B cell (primary cell): ENCODE data around the gene GDPD4. TPM values are rescaled to one million over a fixed set of nuclear protein-coding genes. Genes with fewer than 3 reads are reported as not detected.

Experiments used
- ATAC-seq: fragments of 200-7000 bp; cut with Tn5 transposase; one replicate; pipeline ENCODE4 v1.10.0; 2021; ENCODE audit warnings: low read depth, mild to moderate bottlenecking, moderate number of reproducible peaks, moderate library complexity
- CTCF ChIA-PET: fragments of 350-600 bp; sonication (Branson Sonifier 250); formaldehyde crosslinking; loops from one replicate; lab custom pipeline; 2021; ENCODE audit warnings: antibody characterized with exemption, inconsistent platforms; lab: Charles Lee
- POLR2A ChIA-PET: fragments of 350-600 bp; sonication (Branson Sonifier 250); formaldehyde crosslinking; loops from one replicate; lab custom pipeline; 2021; ENCODE audit warnings: antibody characterized with exemption; lab: Charles Lee
- DNase-seq: peaks from one replicate; pipeline ENCODE4 v3.0.0; 2013
- H2AFZ ChIP-seq: 2 replicates; pipeline ENCODE4 v1.6.1; 2012; ENCODE audit warnings: mild to moderate bottlenecking, low read depth, low read length; ENCODE audit not compliant: insufficient read depth, poor library complexity, severe bottlenecking
- H3K27ac ChIP-seq, 2 donors: 1 replicate in 1 of 2; 2 replicates in 1 of 2; pipeline ENCODE4 v1.5.1; 2012 to 2013; ENCODE audit warnings: low read length in 2 of 2, mild to moderate bottlenecking in 2 of 2, moderate library complexity in 1 of 2
- H3K27me3 ChIP-seq, 4 experiments: fragments of 200-600 bp in 1 of 4; sonication (generic) in 1 of 4; replicated peaks in 1 of 4; 1 replicate in 2 of 4; 2 replicates in 2 of 4; pipeline versions ENCODE4 v1.6.1 to v1.7.0; 2013 to 2016; ENCODE audit warnings: low read length in 3 of 4, mild to moderate bottlenecking in 2 of 4, mixed read lengths in 1 of 4, moderate library complexity in 1 of 4; ENCODE audit not compliant: insufficient read depth in 4 of 4, control insufficient read depth in 3 of 4; ENCODE audit errors: control extremely low read depth in 1 of 4
- H3K36me3 ChIP-seq, 2 experiments: replicated peaks in 1 of 2; 1 replicate in 1 of 2; 2 replicates in 1 of 2; pipeline versions ENCODE4 v1.6.1 to v1.7.1; 2013; ENCODE audit warnings: low read length in 1 of 2; ENCODE audit not compliant: insufficient read depth in 2 of 2, control insufficient read depth in 1 of 2; ENCODE audit errors: control extremely low read depth in 1 of 2, extremely low read depth in 1 of 2
- H3K4me1 ChIP-seq, 2 donors: fragments of 200-600 bp in 1 of 2; sonication (generic) in 1 of 2; 1 replicate in 1 of 2; 2 replicates in 1 of 2; pipeline versions ENCODE4 v1.5.1 to v1.6.1; 2013 to 2017; ENCODE audit warnings: low read length in 2 of 2; ENCODE audit not compliant: control insufficient read depth in 2 of 2, insufficient read depth in 2 of 2
- H3K4me2 ChIP-seq: replicated peaks from 2 replicates; pipeline ENCODE3; 2012; ENCODE audit warnings: mild to moderate bottlenecking, low read depth, low read length; ENCODE audit not compliant: poor library complexity, severe bottlenecking
- H3K4me3 ChIP-seq, 5 experiments: fragments of 200-600 bp in 1 of 5; sonication (generic) in 1 of 5; 1 replicate in 3 of 5; 2 replicates in 2 of 5; pipeline versions ENCODE4 v1.5.1 to v1.7.0; 2011 to 2016; ENCODE audit warnings: low read length in 4 of 5, mild to moderate bottlenecking in 4 of 5, low read depth in 2 of 5, control low read depth in 1 of 5, moderate library complexity in 1 of 5; ENCODE audit not compliant: insufficient read depth in 1 of 5; ENCODE audit errors: control extremely low read depth in 1 of 5, extremely low read depth in 1 of 5
- H3K79me2 ChIP-seq: fragments of 200-600 bp; sonication (generic); one replicate; pipeline ENCODE4 v1.6.0; 2016; ENCODE audit warnings: low read length; ENCODE audit not compliant: control insufficient read depth, insufficient read depth
- H3K9ac ChIP-seq: fragments of 200-600 bp; sonication (generic); 2 replicates; pipeline ENCODE4 v1.6.1; 2017; ENCODE audit warnings: mild to moderate bottlenecking, low read length, moderate library complexity
- H3K9me3 ChIP-seq, 3 donors: one replicate each; pipeline versions ENCODE4 v1.6.1 to v1.7.1; 2013; ENCODE audit warnings: low read length in 2 of 3; ENCODE audit not compliant: control insufficient read depth in 2 of 3, insufficient read depth in 1 of 3; ENCODE audit errors: control extremely low read depth in 1 of 3
- H4K20me1 ChIP-seq: 2 replicates; pipeline ENCODE4 v1.6.0; 2012; ENCODE audit warnings: mild to moderate bottlenecking, low read length; ENCODE audit not compliant: insufficient read depth, control insufficient read depth, poor library complexity, severe bottlenecking
- H3K27ac Mint-ChIP-seq: one replicate; pipeline ENCODE4 v1.8.0; 2021; ENCODE audit warnings: mixed read lengths
- H3K27me3 Mint-ChIP-seq: one replicate; pipeline ENCODE4 v1.8.0; 2021; ENCODE audit warnings: mixed read lengths
- H3K4me1 Mint-ChIP-seq: one replicate; pipeline ENCODE4 v1.8.0; 2021; ENCODE audit warnings: mixed read lengths
- H3K4me3 Mint-ChIP-seq: one replicate; pipeline ENCODE4 v1.8.0; 2021; ENCODE audit warnings: mixed read lengths
- H3K9me3 Mint-ChIP-seq: one replicate; pipeline ENCODE4 v1.8.0; 2022; ENCODE audit warnings: mixed read lengths; ENCODE audit not compliant: insufficient read depth
- CTCF ChIP-seq: fragments of 200-600 bp; IDR thresholded peaks from one replicate; pipeline ENCODE4 v1.8.0; 2022; ENCODE audit warnings: antibody characterized with exemption, mild to moderate bottlenecking
- EZH2 ChIP-seq: IDR thresholded peaks from 2 replicates; pipeline ENCODE4 v1.6.1; 2012; ENCODE audit warnings: borderline replicate concordance, low read depth, mild to moderate bottlenecking, moderate library complexity, low read length; ENCODE audit not compliant: insufficient read depth, poor library complexity, severe bottlenecking
- WGBS: methylation state at CpG from one replicate; pipeline ENCODE4 v1.1.5; 2013; ENCODE audit warnings: missing lambda C conversion rate; ENCODE audit not compliant: insufficient coverage; 5-methylcytosine and 5-hydroxymethylcytosine counted together
- intact Hi-C: fragments of 100-400 bp; cut with micrococcal nuclease; formaldehyde crosslinking; loops from one replicate; pipeline ENCODE4 v1.10.0; 2022
- polyA plus RNA-seq: library from polyadenylated mRNA; depleted of rRNA; stranded (reverse); fragments of >200 nt; gene quantifications from 2 replicates; pipeline ENCODE4 v1.2.3, GENCODE V29; 2012
- total RNA-seq, 2 donors: library from RNA; stranded (reverse); fragments of 120-200 nt in 1 of 2; gene quantifications; 1 replicate in 1 of 2; 2 replicates in 1 of 2; pipeline versions ENCODE4 v1.2.3 to v1.2.4, GENCODE V29; 2013 to 2022

GDPD4 gene
- total and polyA plus RNA-seq, 2 donors (not counting 1 experiment from before 2014, with no cell fraction given) = not detected

GRCh38 chr11:77198440-77198849 is 103.0 kb downstream of the GDPD4 start:
- TF ChIP-seq CTCF (no peak), EZH2 (no peak)
- H4K20me1 ChIP-seq = no peaks in the 10 kb centered on the region
- no peaks in the 10 kb centered on the region for H3K79me2 ChIP-seq
- Mint-ChIP-seq H3K27ac (no peak overlapping the region), H3K9me3 (no peaks in the 10 kb centered on the region), H3K27me3 (no peaks in the 10 kb centered on the region), H3K4me1 (no peaks in the 10 kb centered on the region), H3K4me3 (no peak overlapping the region)
- no peak overlapping the region for H3K4me2 ChIP-seq
- no peaks in the 10 kb centered on the region for H3K9me3 ChIP-seq
- CTCF ChIA-PET = interaction anchor here (1.0 kb wide), 1 partner anchor 9 kb away, joined by 3 read pairs; no protein-coding TSS in a partner anchor
- H3K4me1 ChIP-seq = no peaks in the 10 kb centered on the region
- intact Hi-C loops = no loop called here
- H2AFZ ChIP-seq = no peak overlapping the region
- POLR2A ChIA-PET = no interaction called here
- ATAC-seq (no peak), DNase-seq (no peak)
- H3K36me3 ChIP-seq = no peaks in the 10 kb centered on the region
- no peak overlapping the region for H3K27ac ChIP-seq
- no peak overlapping the region for H3K4me3 ChIP-seq
- WGBS = 80% methylated on average over 11 of the region's 11 CpGs
- no peaks in the 10 kb centered on the region for H3K27me3 ChIP-seq
- no peak overlapping the region for H3K9ac ChIP-seq

- no peaks in the 10 kb centered on the region for H3K27me3 Mint-ChIP-seq
- intact Hi-C loops = no loop called here
- no peak for TF ChIP-seq CTCF
- TF ChIP-seq EZH2 = no peak
- H3K4me3 Mint-ChIP-seq = no peak overlapping the region
- CTCF ChIA-PET = interaction anchor here (1.0 kb wide), 1 partner anchor 9 kb away, joined by 3 read pairs; no protein-coding TSS in a partner anchor
- H3K9me3 ChIP-seq = no peaks in the 10 kb centered on the region
- H3K9ac ChIP-seq = no peak overlapping the region
- ATAC-seq (no peak), DNase-seq (no peak)
- H2AFZ ChIP-seq = no peak overlapping the region
- no peak overlapping the region for H3K27ac ChIP-seq
- 96% methylated on average over 13 of the region's 14 CpGs for whole genome bisulfite sequencing
- no peak overlapping the region for H3K4me2 ChIP-seq
- POLR2A ChIA-PET = no interaction called here
- H3K27me3 ChIP-seq = no peaks in the 10 kb centered on the region
- no peak overlapping the region for H3K4me3 ChIP-seq
- H3K4me1 Mint-ChIP-seq = no peaks in the 10 kb centered on the region
- no peaks in the 10 kb centered on the region for H3K79me2 ChIP-seq
- H3K36me3 ChIP-seq = no peaks in the 10 kb centered on the region
- H4K20me1 ChIP-seq = no peaks in the 10 kb centered on the region
- no peaks in the 10 kb centered on the region for H3K4me1 ChIP-seq
- no peaks in the 10 kb centered on the region for H3K9me3 Mint-ChIP-seq
- H3K27ac Mint-ChIP-seq = no peak overlapping the region
Measured at GRCh38 chr11:77197626-77198320, 103.7 kb downstream of the GDPD4 start.
